Common myeloid progenitor, CD34-positive (primary cell): ENCODE measurements around the gene TCAP.

ENCODE experiments used
- CTCF ChIA-PET: fragments of 350-600 bp; sonication (Branson Sonifier 250); formaldehyde crosslinking; loops from one replicate; lab custom pipeline; 2021; ENCODE audit warnings: antibody characterized with exemption; lab: Charles Lee
- POLR2A ChIA-PET: fragments of 350-600 bp; sonication (Branson Sonifier 250); formaldehyde crosslinking; loops from one replicate; lab custom pipeline; 2021; ENCODE audit warnings: antibody characterized with exemption; lab: Charles Lee
- DNase-seq, 3 donors: peaks; one replicate each; pipeline versions ENCODE4 v3.0.0 to v3.0.0-alpha.2; 2013
- H3K27ac ChIP-seq, 2 experiments: 1 replicate in 1 of 2; 2 replicates in 1 of 2; pipeline ENCODE4 v1.7.0; 2013; ENCODE audit warnings: inconsistent platforms in 2 of 2, low read length in 2 of 2, mild to moderate bottlenecking in 2 of 2, low read depth in 1 of 2, moderate library complexity in 1 of 2; ENCODE audit not compliant: severe bottlenecking in 2 of 2, insufficient read depth in 1 of 2, poor library complexity in 1 of 2
- H3K27me3 ChIP-seq, 5 experiments: replicated peaks in 2 of 5; 1 replicate in 3 of 5; 2 replicates in 2 of 5; pipeline versions ENCODE4 v1.6.1 to v1.7.0; 2013; ENCODE audit warnings: low read length in 4 of 5, mild to moderate bottlenecking in 2 of 5, moderate library complexity in 2 of 5, inconsistent platforms in 1 of 5; ENCODE audit not compliant: insufficient read depth in 5 of 5, control insufficient read depth in 4 of 5
- H3K36me3 ChIP-seq, 4 experiments: 1 replicate in 2 of 4; 2 replicates in 2 of 4; pipeline versions ENCODE4 v1.6.1 to v1.7.0; 2013; ENCODE audit warnings: low read length in 3 of 4, control low read depth in 1 of 4, mild to moderate bottlenecking in 1 of 4; ENCODE audit not compliant: control insufficient read depth in 4 of 4, insufficient read depth in 4 of 4
- H3K4me1 ChIP-seq, 4 experiments: 1 replicate in 3 of 4; 2 replicates in 1 of 4; pipeline versions ENCODE4 v1.6.1 to v1.7.1; 2013; ENCODE audit warnings: low read length in 3 of 4, mild to moderate bottlenecking in 3 of 4, control low read depth in 1 of 4, inconsistent platforms in 1 of 4, moderate library complexity in 1 of 4; ENCODE audit not compliant: control insufficient read depth in 4 of 4, insufficient read depth in 4 of 4; ENCODE audit errors: control extremely low read depth in 1 of 4
- H3K4me3 ChIP-seq, 7 experiments: 1 replicate in 4 of 7; 2 replicates in 3 of 7; pipeline versions ENCODE4 v1.5.1 to v1.7.0; 2013; ENCODE audit warnings: mild to moderate bottlenecking in 7 of 7, low read length in 6 of 7, moderate library complexity in 6 of 7, inconsistent platforms in 2 of 7, low read depth in 2 of 7, control low read depth in 1 of 7; ENCODE audit not compliant: insufficient read depth in 4 of 7, control insufficient read depth in 1 of 7; ENCODE audit errors: extremely low read depth in 1 of 7
- H3K9me3 ChIP-seq, 5 experiments: 1 replicate in 4 of 5; 2 replicates in 1 of 5; pipeline versions ENCODE4 v1.6.1 to v1.7.1; 2013; ENCODE audit warnings: low read length in 4 of 5, mild to moderate bottlenecking in 2 of 5, inconsistent platforms in 1 of 5, low read depth in 1 of 5, moderate library complexity in 1 of 5; ENCODE audit not compliant: control insufficient read depth in 4 of 5, insufficient read depth in 2 of 5; ENCODE audit errors: control extremely low read depth in 1 of 5
- WGBS: methylation state at CpG from one replicate; pipeline ENCODE4 v1.1.5; 2013; ENCODE audit not compliant: insufficient coverage; 5-methylcytosine and 5-hydroxymethylcytosine counted together

TCAP gene

DNA sequence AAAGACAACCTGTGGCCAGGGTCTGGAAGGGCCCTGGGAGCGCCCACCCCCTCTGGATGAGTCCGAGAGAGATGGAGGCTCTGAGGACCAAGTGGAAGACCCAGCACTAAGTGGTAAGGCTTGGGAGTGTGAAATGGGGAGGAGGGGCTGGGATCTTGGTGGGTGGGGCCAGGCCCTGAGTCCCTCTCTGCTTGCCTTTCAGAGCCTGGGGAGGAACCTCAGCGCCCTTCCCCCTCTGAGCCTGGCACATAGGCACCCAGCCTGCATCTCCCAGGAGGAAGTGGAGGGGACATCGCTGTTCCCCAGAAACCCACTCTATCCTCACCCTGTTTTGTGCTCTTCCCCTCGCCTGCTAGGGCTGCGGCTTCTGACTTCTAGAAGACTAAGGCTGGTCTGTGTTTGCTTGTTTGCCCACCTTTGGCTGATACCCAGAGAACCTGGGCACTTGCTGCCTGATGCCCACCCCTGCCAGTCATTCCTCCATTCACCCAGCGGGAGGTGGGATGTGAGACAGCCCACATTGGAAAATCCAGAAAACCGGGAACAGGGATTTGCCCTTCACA, 29.5 kb upstream of the TCAP start:
- Histone ChIP-seq H3K27ac (peak overlapping the region in 1 of 2 experiments; percentile 0), H3K4me1 (peaks cover 14 to 74% (median 63%) of the 10 kb centered on the region in 4 experiments), H3K36me3 (no peaks in the 10 kb centered on the region), H3K4me3 (no peak overlapping the region), H3K27me3 (no peaks in the 10 kb centered on the region), H3K9me3 (no peaks in the 10 kb centered on the region)
- DNase-seq = no peak
- CTCF ChIA-PET = interaction anchor here (6.3 to 20.3 kb wide), 3 partner anchors 13 to 35 kb away, joined by 111 to 445 read pairs (median 198); partner anchors contain the start of genes PNMT and TCAP
- POLR2A ChIA-PET = no interaction called here
- WGBS = 98% methylated on average over 5 of the region's 8 CpGs

- WGBS = 0% methylated on average over 3 of the region's 6 CpGs
- Histone ChIP-seq H3K27me3 (no peaks in the 10 kb centered on the region), H3K4me3 (peak overlapping the region in 6 of 7 experiments; percentile 79 to 91 (median 83)), H3K36me3 (no peaks in the 10 kb centered on the region), H3K4me1 (peaks cover 14 to 77% (median 65%) of the 10 kb centered on the region in 4 experiments), H3K9me3 (no peaks in the 10 kb centered on the region), H3K27ac (peak overlapping the region; percentile 69 to 88)
- ChIA-PET CTCF (interaction anchor here (0.7 to 14.6 kb wide), 5 partner anchors 11 to 36 kb away, joined by 3 to 198 read pairs (median 3); no protein-coding TSS in a partner anchor), POLR2A (interaction anchor here (1.8 kb wide), 1 partner anchor 16 kb away, joined by 9 read pairs; no protein-coding TSS in a partner anchor)
- DNase-seq = no peak
Measured at GRCh38 chr17:39636587-39636926, 28.6 kb upstream of the TCAP start.

DNA sequence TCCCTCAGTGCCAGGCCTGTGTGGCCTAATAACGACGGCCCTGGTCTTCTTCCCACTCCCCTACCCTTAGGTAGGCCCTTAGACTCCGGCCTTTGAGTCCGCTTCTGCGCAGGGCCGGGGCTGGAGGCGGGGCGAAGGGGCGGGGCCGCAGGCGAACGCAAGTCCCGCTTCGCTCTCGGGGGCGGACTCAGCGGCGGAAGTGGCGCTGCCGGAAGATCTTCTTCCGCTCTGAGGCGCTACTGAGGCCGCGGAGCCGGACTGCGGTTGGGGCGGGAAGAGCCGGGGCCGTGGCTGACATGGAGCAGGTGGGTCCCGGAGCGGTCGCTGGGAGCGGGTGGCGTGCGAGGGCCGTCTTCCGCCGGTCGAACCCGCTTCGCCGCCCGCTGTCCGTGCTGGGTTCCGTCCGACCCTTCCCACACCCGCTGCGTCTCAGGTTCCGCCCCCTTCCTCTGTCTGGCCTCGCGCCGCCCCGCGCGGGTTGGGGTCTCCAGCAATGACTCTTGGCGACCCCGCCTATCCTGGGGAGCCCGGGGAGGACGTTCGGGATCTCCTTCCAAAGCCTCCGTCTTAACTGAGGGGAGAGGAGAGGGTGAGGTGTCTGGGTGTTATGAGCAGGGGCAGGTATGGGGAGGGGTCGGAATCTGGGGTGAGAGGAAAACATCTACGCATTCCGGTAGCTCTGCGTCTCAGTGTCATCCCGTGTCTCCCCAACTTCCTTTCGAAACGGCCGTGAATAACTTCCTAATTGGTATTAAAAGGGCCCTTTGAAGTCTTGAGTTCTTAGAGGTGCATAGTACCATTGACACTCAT, 28.0 kb upstream of the TCAP start, which contains the start of gene STARD3:
Gene STARD3, plus strand, starts transcription at position 218 of the 810 bp plus-strand sequence. CDS start 16,388 bp downstream, outside the sequence.
- peaks cover 14 to 77% (median 65%) of the 10 kb centered on the region in 4 experiments for H3K4me1 ChIP-seq
- no peaks in the 10 kb centered on the region for H3K9me3 ChIP-seq
- CTCF ChIA-PET = interaction anchor here (0.7 to 14.6 kb wide), 7 partner anchors 11 to 35 kb away, joined by 3 to 198 read pairs (median 4); no protein-coding TSS in a partner anchor
- 0% methylated on average over 55 of the region's 69 CpGs for WGBS
- H3K4me3 ChIP-seq = peak within 1 kb of the TSS; percentile 71 to 91 (median 82)
- DNase-seq = peak; percentile 89 to 93 (median 91)
- no peaks in the 10 kb centered on the region for H3K27me3 ChIP-seq
- peak within 1 kb of the TSS; percentile 69 to 88 for H3K27ac ChIP-seq
- no peaks in the 10 kb centered on the region for H3K36me3 ChIP-seq
- POLR2A ChIA-PET = interaction anchor here (0.7 to 1.8 kb wide), 2 partner anchors 12 to 16 kb away, joined by 3 to 9 read pairs; no protein-coding TSS in a partner anchor

DNA sequence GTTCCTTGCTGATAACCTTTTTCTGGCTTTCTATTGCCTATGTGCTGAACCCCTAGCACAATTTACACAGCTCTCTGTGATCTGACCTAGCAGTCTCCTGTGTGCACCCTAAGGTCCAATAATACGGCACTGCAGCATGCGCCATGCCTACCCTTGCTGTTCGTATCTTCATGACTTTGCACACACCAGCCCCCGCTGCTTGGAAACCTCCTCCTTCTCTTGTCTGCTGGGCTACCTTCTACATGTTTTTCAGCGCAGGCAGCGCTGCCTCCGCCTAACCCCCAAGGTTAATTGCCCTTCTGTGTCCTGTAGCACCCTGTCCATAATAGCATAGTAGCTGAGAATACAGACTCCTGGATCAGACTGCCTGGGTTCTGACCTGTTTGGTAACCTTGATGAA, 26.8 kb upstream of the TCAP start:
- H3K4me3 ChIP-seq = peak overlapping the region in 5 of 7 experiments; percentile 79 to 91 (median 84)
- ChIA-PET CTCF (interaction anchor here (0.8 to 14.6 kb wide), 6 partner anchors 12 to 39 kb away, joined by 3 to 198 read pairs (median 4); partner anchors contain the start of gene PNMT), POLR2A (interaction anchor here (1.8 kb wide), 1 partner anchor 18 kb away, joined by 9 read pairs; no protein-coding TSS in a partner anchor)
- H3K36me3 ChIP-seq = no peaks in the 10 kb centered on the region
- H3K27me3 ChIP-seq = no peaks in the 10 kb centered on the region
- no peaks in the 10 kb centered on the region for H3K9me3 ChIP-seq
- 95% methylated on average over 7 of the region's 7 CpGs for WGBS
- H3K27ac ChIP-seq = peak overlapping the region in 1 of 2 experiments; percentile 88
- peaks cover 14 to 82% (median 70%) of the 10 kb centered on the region in 4 experiments for H3K4me1 ChIP-seq
- DNase-seq = no peak

DNA sequence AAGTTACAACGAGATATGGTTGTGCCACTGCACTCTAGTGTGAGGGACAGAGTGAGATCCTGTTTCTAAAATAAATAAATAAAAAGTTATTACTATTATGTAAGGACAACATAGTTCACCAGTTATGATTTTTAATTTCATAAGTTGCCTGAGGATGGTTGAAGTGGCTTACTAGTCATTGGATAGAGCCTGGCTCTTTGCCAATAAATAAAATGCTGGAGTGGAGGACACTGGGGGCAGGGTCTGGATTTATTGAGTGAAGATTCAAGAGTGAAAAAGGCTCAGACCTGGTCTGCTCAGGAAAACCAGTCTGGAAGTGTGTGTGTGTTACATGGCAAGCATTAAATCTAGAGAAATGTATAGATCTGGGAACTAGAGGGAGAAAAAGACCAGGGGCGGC, 26.1 kb upstream of the TCAP start:
- Histone ChIP-seq H3K27me3 (no peaks in the 10 kb centered on the region), H3K36me3 (no peaks in the 10 kb centered on the region), H3K27ac (no peak overlapping the region), H3K9me3 (no peaks in the 10 kb centered on the region), H3K4me3 (no peak overlapping the region), H3K4me1 (peaks cover 14 to 85% (median 72%) of the 10 kb centered on the region in 4 experiments)
- WGBS = 100% methylated on average over 1 of the region's 2 CpGs
- ChIA-PET POLR2A (no interaction called here), CTCF (interaction anchor here (1.2 to 14.6 kb wide), 5 partner anchors 12 to 33 kb away, joined by 3 to 198 read pairs (median 4); partner anchors contain the start of gene PNMT)
- no peak for DNase-seq

DNA sequence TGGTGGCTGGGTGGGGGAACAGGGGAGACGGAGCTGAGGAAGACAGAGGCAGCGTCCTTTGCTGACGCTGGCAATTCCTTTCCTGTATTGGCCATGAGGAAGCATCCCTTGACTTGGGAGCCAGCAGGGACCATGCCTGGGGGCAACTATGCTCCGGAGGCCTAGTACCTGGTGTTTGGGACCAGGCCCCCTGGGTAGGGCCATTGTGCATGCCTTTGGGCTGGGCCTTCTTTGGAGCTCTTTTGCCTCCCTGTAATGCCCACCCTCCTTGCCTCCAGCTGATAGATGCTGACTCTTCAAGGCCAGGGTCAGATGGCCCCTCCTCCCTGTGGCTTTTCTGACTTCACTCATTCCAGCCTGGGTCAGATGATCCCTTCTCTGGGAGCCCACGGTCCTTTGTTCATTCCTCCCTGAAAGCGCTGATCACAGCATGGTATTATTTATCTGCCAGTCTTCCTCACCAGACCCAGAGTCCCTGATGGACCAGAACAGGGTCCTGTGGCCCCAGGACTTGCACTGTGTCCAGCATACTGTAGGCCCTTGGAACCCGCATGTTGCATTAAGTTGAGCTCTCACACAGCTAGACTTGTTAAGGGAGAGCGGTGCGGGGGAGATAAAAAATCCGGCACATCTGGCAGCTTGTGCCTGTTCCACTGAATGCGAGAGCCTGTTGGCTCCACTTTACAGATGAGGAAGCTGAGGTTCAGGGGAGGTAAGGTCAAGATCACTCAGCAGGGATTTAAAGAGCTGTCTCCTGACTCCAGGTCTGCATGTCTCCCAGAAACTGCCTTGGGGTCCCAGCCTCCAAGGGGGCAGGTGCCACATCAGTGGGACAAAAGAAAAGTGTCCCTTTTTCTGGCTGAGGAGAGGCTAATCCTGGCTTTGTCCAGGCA, 25.3 kb upstream of the TCAP start:
- ChIA-PET CTCF (interaction anchor here (1.2 to 14.6 kb wide), 4 partner anchors 11 to 33 kb away, joined by 3 to 198 read pairs (median 40); no protein-coding TSS in a partner anchor), POLR2A (no interaction called here)
- DNase-seq = no peak
- H3K27me3 ChIP-seq = no peaks in the 10 kb centered on the region
- no peaks in the 10 kb centered on the region for H3K36me3 ChIP-seq
- no peaks in the 10 kb centered on the region for H3K9me3 ChIP-seq
- H3K4me1 ChIP-seq = peaks cover 14 to 82% (median 71%) of the 10 kb centered on the region in 4 experiments
- no peak overlapping the region for H3K27ac ChIP-seq
- H3K4me3 ChIP-seq = peak overlapping the region in 1 of 7 experiments; percentile 11
- 96% methylated on average over 11 of the region's 11 CpGs for WGBS
